ENCODE results near the gene TRMT11. TPM values are rescaled to one million over a fixed set of nuclear protein-coding genes. Genes with fewer than 3 reads are reported as not detected.

Gene TRMT11
- total and polyA plus RNA-seq, 10 of the 15 experiments (the other 5 are each of a cell fraction or from before 2014, with no cell fraction given): 34.0 to 81.1 (median 43.7) TPM

- Histone ChIP-seq H3K4me2 (ENCODE audit: control insufficient read depth, insufficient read depth) (no peak overlapping the region), H3K27me3 (replicated peaks in 1 of 2; ENCODE audit: control insufficient read depth in 2 of 2, insufficient read depth in 2 of 2, low read length in 1 of 2) (no peaks in the 10 kb centered on the region), H3K4me1 (ENCODE audit: control insufficient read depth, insufficient read depth, low read length) (no peaks in the 10 kb centered on the region; the same call in 1 of the 2 replicates), H3K36me3 (ENCODE audit: control insufficient read depth in 2 of 2, insufficient read depth in 2 of 2, low read length in 1 of 2) (peaks cover 2 to 31% of the 10 kb centered on the region in 2 experiments), H3K9me3 (replicated peaks; ENCODE audit: control insufficient read depth, insufficient read depth, low read length) (no peaks in the 10 kb centered on the region), H2AFZ (ENCODE audit: control insufficient read depth, low read depth, low read length) (no peak overlapping the region), H3K27ac (ENCODE audit: control insufficient read depth, insufficient read depth) (no peak overlapping the region), H3K9ac (ENCODE audit: control insufficient read depth, insufficient read depth, low read length) (no peak overlapping the region), H3K4me3 (no peak overlapping the region), H3K79me2 (ENCODE audit: control insufficient read depth, insufficient read depth, low read length) (no peaks in the 10 kb centered on the region; the same call in none of the 2 replicates), H4K20me1 (ENCODE audit: control insufficient read depth, insufficient read depth) (no peaks in the 10 kb centered on the region)
- intact Hi-C loops (cut with micrococcal nuclease; ENCODE audit: unreplicated experiment): no loop called here
- ChIA-PET CTCF (interaction anchor here (0.7 to 4.9 kb wide), 3 partner anchors 8 to 37 kb away, joined by 3 to 68 read pairs (median 3); no protein-coding TSS in a partner anchor), RAD21 (ENCODE audit: unreplicated experiment) (interaction anchor here (0.7 kb wide), 1 partner anchor 8 kb away, joined by 3 read pairs; no protein-coding TSS in a partner anchor), SMC1A (ENCODE audit: uncharacterized antibody, unreplicated experiment) (interaction anchor here (1.1 kb wide), 1 partner anchor 16 kb away, joined by 4 read pairs; no protein-coding TSS in a partner anchor), POLR2A (no interaction called here)
- no peak for DNase-seq (ENCODE audit: low read depth, low spot score)
- no peak for FAIRE-seq
- in situ Hi-C loops (cut with MboI): loop anchor here (25.0 kb wide), 1 partner anchor 655 kb away; no protein-coding TSS in a partner anchor
- no peak for ATAC-seq
- no TSS peak for BruUV-seq (replicated peaks)
- TF ChIP-seq MXI1 (IDR thresholded peaks at IDR 0.05; ENCODE audit: low read depth, low read length) (no peak), POU2F2 (IDR thresholded peaks at IDR 0.05; ENCODE audit: borderline replicate concordance, low read depth, low read length) (no peak), NR2C2 (IDR thresholded peaks at IDR 0.05; ENCODE audit: borderline replicate concordance, control insufficient read depth, insufficient read length, low read depth) (no peak), RELA (IDR thresholded peaks at IDR 0.05; ENCODE audit: borderline replicate concordance, partially characterized antibody) (no peak), JUND (IDR thresholded peaks at IDR 0.05; ENCODE audit: low read depth, low read length) (no peak), ZBED1 (IDR thresholded peaks at IDR 0.05; ENCODE audit: borderline replicate concordance) (no peak), PRDM15 (CRISPR knock-in tag; IDR thresholded peaks at IDR 0.05) (no peak), ZNF274 (IDR thresholded peaks at IDR 0.05; ENCODE audit: insufficient read depth, insufficient read length) (no peak)
Observed at GRCh38 chr6:126007800-126008199, 21.5 kb downstream of the TRMT11 start.
